Caki2 (cell line): ENCODE results near the gene CRK. TPM values are rescaled to one million over a fixed set of nuclear protein-coding genes. Genes with fewer than 3 reads are reported as not detected.

Source experiments
- DNase-seq: peaks from one replicate; pipeline ENCODE4 v3.0.0-alpha.2; 2015; ENCODE audit warnings: low read depth
- in situ Hi-C: cut with HindIII; loops from 2 replicates; pipeline ENCODE4 v1.10.0; 2016; ENCODE audit warnings: low sequenced_read_pairs, low pct_unique_long_range_greater_than_20kb, mixed read lengths
- total RNA-seq: library from RNA; depleted of rRNA; stranded (reverse); fragments of >200 nt; shearing (Covaris generic); gene quantifications from 2 replicates; pipeline ENCODE4 v1.2.3, GENCODE V29; 2014; ENCODE audit warnings: low replicate concordance; rRNA removed

The CRK gene
- total RNA-seq, 1 experiment from 2014 or later, result 25.4 TPM

DNA sequence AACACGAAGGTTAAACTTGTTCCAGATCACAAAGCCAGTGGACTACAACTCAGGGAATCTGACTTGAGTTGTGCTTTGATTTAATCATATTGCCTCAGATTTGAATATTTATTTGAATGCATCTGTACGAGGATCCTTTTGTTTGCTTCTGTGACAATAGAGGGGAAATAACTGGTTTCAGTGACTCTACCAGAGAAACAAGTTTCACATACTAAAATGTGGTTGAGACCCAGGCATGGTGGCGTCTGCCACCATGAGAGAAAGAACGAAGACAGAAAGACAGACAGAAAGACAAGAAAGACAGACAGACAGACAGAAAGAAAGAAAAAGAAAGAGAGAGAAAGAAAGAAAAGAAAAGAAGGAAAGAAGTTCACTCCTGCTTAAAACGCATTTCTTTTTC, 80.0 kb downstream of the CRK start:
- in situ Hi-C loops, result no loop called here
- DNase-seq, result no peak

DNA sequence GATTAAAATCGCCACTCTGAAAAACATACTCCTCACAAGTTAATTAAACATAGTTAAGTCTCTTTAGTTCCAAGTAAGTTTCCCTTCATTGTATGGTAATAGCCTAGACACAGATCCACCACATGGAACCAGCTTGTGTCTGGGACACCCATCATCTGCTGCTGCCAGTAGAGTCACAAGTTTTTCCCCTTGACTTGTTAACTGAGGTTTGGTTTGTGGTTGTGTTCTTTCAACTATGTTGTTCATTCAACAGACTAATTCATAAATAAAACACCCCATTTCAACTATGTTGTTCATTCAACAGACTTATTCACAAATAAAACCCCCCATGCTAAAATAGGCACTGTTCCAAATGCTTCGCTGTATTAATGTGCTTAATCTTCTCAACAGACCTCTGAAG, 80.4 kb downstream of the CRK start:
- no peak for DNase-seq
- in situ Hi-C loops, result no loop called here

DNA sequence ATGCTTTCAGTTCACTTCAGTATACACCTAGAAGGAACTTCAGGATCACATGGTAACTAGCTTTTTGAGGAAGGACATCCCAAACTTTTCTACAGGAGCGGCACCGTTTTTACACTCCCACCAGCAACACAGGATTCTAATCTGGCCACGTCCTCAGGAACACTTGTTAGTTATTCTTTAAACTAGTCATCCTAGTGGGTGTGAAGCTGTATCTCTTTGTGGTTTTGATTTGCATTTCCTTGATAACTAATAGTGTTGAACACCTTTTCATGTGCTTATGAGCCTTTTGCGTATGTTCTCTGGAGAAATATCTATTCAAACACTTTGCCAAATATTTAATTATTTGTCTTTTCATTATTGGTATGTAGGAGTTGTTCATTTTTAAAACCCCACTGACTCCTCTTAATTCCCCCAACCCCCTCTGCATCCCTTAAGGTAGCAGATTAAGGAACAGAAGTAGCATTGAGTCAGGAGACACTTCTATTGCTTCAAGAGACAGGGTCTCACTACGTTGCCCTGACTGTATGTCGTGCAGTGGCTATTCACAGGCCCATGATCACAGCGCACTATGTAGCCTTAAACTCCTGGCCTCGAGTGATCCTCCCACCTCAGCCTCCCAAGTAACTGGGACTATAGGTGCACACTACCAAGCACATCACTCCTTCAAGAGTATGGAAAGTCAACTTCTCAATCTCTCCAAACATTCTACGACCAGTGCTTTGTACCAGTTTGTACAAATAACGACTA, 81.4 kb downstream of the CRK start:
- no peak for DNase-seq
- in situ Hi-C loops, result no loop called here

DNA sequence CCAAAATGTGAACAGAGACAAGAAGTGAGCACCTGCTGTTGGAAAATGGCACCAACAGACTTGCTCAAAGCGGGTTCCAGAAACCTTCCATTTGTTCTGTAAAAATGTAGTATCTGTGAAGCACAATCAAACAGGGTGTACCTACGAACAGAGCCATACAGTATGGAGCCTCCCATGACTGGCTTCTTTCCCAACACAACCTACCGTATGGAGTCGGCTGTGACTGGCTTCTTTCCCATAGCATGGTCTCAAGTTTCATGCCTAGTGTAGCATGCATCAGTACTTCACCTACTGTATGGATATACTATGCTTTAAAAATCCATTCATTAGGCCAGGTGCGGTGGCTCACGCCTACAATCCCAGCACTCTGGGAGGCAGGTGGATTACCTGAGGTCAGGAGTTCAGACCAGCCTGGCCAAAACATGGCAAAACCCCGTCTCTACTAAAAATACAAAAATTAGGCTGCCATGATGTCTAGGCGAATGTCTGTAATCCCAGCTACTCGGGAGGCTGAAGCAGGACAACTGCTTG, 82.3 kb downstream of the CRK start:
- no peak for DNase-seq
- in situ Hi-C loops, result no loop called here

- DNase-seq, result no peak
- in situ Hi-C loops, result no loop called here
These were observed 83.4 kb downstream of the CRK start for GRCh38 chr17:1372618-1373017.

DNA sequence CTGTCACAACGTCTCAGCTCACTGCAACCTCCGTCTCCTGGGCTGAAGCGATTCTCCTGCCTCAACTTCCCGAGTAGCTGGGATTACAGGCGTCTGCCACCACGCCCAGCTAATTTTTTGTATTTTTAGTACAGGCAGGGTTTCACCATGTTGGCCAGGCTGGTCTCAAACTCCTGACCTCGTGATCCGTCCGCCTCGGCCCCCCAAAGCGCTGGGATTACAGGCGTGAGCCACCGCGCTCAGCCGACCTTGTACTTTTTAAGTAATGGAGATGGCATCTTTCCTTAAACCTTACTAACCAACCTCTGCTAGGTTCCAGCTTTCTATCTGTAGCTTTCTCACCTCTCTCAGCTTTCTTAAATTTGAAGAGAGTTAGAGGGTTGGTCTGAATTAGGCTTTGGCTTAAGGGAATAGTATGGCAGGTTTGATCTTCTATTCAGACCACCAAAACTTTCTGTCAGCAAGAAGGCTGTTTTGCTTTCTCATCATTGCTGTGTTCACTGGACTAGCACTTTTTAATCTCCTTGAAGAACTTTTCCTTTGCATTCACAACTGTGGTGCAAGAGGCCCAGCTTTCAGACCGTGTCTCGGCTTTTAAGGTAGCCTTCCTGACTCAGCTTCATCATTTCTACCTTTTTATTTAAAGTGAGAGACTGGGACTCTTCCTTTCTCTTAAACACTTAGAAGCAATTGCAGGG, 84.0 kb downstream of the CRK start:
- in situ Hi-C loops, result no loop called here
- DNase-seq, result no peak

Other genes starting within 250 kb of the CRK start
- not detected in 2 replicates for gene BHLHA9, start 185.8 kb downstream of the CRK start, total RNA-seq
- gene TRARG1, start 176.6 kb downstream of the CRK start, total RNA-seq, result not detected in 2 replicates
- 148 and 194 TPM in 2 replicates for gene YWHAE, start 56.0 kb downstream of the CRK start, total RNA-seq
- 63.8 and 85.8 TPM in 2 replicates for gene MYO1C, start 36.5 kb upstream of the CRK start, total RNA-seq
- 24.8 and 33.3 TPM in 2 replicates for gene INPP5K, start 60.4 kb upstream of the CRK start, total RNA-seq
- 6.7 and 24.4 TPM in 2 replicates for gene PITPNA, start 106.6 kb upstream of the CRK start, total RNA-seq
- 7.6 and 29.9 TPM in 2 replicates for gene SLC43A2, start 172.6 kb upstream of the CRK start, total RNA-seq
- 0.34 TPM in 1 of 2 replicates, not detected in the other for gene SCARF1, start 189.5 kb upstream of the CRK start, total RNA-seq
- 24.3 and 25.4 TPM in 2 replicates for gene RILP, start 193.6 kb upstream of the CRK start, total RNA-seq
- 81.9 and 102 TPM in 2 replicates for gene PRPF8, start 228.6 kb upstream of the CRK start, total RNA-seq